Natural killer cell treated with Interleukin-12 subunit alpha and Interleukin-12 subunit beta and Interleukin-15 and Interleukin-18, amount 100 ng/mL, for 72 hours (primary cell): ENCODE data around the gene MISP. TPM values are rescaled to one million over a fixed set of nuclear protein-coding genes. Genes with fewer than 3 reads are reported as not detected.
"Not testable (repeated sequence)": the region's sequence is repeated elsewhere in the genome, so short reads cannot be mapped to it uniquely, and the experiment has no call there.

Source experiments
- ATAC-seq, 2 donors: fragments of 150-1000 bp; cut with Tn5 transposase in 1 of 2; sonication (Bioruptor Pico), chemical (Tn5 transposase) in 1 of 2; 2 replicates each; pipeline ENCODE4 v1.10.0; 2021
- DNase-seq: peaks from one replicate; pipeline ENCODE4 v3.0.0; 2022; ENCODE audit warnings: low spot score
- H3K27ac Mint-ChIP-seq, 2 donors: 1 replicate in 1 of 2; 2 replicates in 1 of 2; pipeline ENCODE4 v1.8.0; 2022; ENCODE audit warnings: mixed read lengths in 2 of 2, mild to moderate bottlenecking in 1 of 2, moderate library complexity in 1 of 2
- H3K27me3 Mint-ChIP-seq, 2 donors: 1 replicate in 1 of 2; 2 replicates in 1 of 2; pipeline ENCODE4 v1.8.0; 2022; ENCODE audit warnings: mixed read lengths in 2 of 2
- H3K36me3 Mint-ChIP-seq: one replicate; pipeline ENCODE4 v1.8.0; 2022; ENCODE audit warnings: mixed read lengths
- H3K4me1 Mint-ChIP-seq, 2 donors: 1 replicate in 1 of 2; 2 replicates in 1 of 2; pipeline ENCODE4 v1.8.0; 2022; ENCODE audit warnings: low read depth in 2 of 2, mixed read lengths in 2 of 2, mild to moderate bottlenecking in 1 of 2
- H3K4me3 Mint-ChIP-seq: one replicate; pipeline ENCODE4 v1.8.0; 2022; ENCODE audit warnings: mixed read lengths
- H3K9me3 Mint-ChIP-seq: 2 replicates; pipeline ENCODE4 v1.8.0; 2022; ENCODE audit warnings: mixed read lengths
- total RNA-seq, 2 donors: library from RNA; stranded (reverse); gene quantifications; one replicate each; pipeline ENCODE4 v1.2.3, GENCODE V29; 2022

The MISP gene, protein sequence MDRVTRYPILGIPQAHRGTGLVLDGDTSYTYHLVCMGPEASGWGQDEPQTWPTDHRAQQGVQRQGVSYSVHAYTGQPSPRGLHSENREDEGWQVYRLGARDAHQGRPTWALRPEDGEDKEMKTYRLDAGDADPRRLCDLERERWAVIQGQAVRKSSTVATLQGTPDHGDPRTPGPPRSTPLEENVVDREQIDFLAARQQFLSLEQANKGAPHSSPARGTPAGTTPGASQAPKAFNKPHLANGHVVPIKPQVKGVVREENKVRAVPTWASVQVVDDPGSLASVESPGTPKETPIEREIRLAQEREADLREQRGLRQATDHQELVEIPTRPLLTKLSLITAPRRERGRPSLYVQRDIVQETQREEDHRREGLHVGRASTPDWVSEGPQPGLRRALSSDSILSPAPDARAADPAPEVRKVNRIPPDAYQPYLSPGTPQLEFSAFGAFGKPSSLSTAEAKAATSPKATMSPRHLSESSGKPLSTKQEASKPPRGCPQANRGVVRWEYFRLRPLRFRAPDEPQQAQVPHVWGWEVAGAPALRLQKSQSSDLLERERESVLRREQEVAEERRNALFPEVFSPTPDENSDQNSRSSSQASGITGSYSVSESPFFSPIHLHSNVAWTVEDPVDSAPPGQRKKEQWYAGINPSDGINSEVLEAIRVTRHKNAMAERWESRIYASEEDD
- total RNA-seq, result not detected

DNA sequence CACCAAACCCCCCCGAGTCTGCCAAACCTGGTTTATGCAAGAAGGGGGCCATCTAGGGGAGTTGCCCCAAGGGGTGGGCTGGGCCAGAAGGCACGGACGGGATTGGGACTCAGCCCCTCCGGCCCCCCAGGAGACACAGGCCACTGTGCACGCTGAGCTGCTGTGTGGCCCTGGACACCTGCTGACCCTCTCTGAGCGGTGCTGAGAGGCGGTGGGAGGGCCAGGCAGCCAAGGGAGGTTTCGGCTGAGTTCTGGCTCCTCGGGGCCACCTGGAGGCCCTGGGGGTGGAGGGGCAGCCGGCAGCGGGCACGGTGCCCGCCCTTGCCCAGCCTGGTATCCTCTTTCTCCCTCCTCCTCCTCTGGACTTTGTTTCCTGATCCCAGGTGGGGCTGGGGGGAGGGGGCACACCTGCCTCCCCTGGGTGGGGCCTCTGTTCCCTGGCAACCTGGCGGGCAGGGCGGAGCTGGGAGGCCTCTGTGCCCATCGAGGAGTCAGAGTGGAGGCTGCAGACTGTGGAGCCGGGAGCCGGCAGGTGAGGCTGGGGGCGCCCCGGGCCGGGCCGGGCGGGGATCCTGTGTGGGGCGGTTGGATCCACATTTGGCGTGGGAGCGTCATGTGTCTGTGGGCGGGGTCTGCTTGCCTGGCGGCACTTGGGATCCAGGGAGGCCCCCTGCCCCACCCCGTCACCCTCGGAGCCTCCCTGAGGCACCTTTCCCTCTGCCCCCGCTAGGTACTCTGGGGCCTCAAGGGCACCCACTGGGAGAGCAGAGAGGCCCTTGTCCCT, at the start of gene MISP:
Gene MISP (plus strand): TSS at position 473 of the 784 bp plus-strand sequence. CDS start 5,835 bp downstream, outside the sequence.
- H3K9me3 Mint-ChIP-seq, result no peaks in the 10 kb centered on the region
- H3K4me3 Mint-ChIP-seq, result no peak within 1 kb of the TSS
- peaks cover 0 to 2% of the 10 kb centered on the region in 2 donors for H3K27me3 Mint-ChIP-seq

DNA sequence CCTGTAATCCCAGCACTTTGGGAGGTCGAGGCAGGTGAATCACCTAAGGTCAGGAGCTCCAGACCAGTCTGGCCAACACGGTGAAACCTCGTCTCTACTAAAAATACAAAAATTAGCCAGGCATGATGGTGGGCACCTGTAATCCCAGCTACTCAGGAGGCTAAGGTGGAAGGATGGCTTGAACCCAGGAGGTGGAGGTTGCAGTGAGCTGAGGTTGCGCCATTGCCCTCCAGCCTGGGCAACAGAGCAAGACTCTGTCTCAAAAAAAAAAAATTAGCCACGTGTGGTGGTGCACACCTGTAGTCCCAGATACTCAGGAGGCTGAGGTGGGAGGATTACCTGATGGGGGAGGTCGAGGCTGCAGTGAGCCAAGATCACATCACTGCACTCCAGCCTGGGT, 48.1 kb upstream of the MISP start:
- peak overlapping the region; percentile 20 for H3K4me3 Mint-ChIP-seq
- not testable (repeated sequence) for H3K27me3 Mint-ChIP-seq

More for the DNA sequence above, at the start of gene MISP:
- Mint-ChIP-seq H3K4me1 (no peaks in the 10 kb centered on the region), H3K36me3 (no peaks in the 10 kb centered on the region), H3K27ac (no peak within 1 kb of the TSS)
- DNase-seq, result no peak
- no peak for ATAC-seq

DNA sequence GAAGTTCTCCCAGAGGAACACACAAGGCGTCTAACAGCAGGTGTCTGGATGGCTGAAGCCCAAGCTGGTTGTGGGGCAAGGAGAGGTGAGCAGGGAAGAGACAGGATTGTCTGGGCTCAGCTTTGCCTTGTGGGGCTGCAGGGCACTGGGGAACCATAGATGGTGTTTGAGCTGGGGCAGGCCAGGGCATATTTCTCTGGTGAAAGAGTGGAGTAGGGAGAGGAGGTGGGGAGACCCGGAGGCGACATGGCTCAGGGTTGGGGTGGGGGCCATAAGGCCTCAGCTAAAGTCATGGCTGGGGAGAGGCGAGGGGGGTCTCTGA, 47.6 kb upstream of the MISP start:
- Mint-ChIP-seq H3K36me3 (no peaks in the 10 kb centered on the region), H3K9me3 (no peaks in the 10 kb centered on the region), H3K4me1 (peaks cover 7% of the 10 kb centered on the region in 2 donors)

More for the DNA sequence above, 48.1 kb upstream of the MISP start:
- not testable (repeated sequence) for H3K27ac Mint-ChIP-seq, H3K4me1 Mint-ChIP-seq, ATAC-seq, H3K36me3 Mint-ChIP-seq, H3K9me3 Mint-ChIP-seq, DNase-seq

DNA sequence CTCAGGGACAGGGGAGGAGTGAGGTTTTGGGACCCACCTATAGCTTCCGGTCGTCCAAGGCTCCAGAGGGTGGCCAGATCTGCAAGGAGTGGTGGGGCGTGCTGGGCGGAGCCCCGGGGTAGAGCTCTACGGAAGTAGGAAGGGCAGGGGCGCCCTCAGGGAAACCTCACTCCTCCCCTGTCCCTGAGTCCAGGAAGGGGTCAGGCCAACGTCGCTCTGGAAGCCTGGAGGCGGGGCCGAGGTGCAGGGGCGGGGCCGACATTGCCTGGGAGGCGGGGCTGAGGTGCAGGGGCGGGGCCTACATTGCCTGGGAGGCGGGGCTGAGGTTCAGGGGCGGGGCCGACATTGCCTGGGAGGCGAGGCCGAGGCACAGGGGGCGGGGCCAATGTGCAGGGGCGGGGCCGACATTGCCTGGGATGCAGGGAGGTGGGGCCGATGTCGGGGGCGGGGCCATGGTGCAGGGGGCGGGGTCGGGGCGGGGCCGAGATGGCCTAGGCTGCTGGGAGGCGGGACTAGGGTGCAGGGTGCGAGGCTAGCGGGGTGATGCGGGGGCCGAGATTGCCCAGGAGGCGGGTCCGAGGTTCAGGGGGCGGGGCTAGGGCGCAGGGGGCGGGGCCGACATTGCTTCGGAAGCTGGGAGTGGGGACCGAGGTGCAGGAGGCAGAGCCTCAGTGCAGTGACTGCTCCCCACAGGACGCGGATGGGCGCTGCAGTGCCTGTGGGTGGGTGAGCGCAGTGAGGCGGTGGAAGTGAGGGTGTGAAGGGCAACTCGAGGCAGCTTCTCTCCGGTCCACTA, 47.1 kb upstream of the MISP start:
- H3K27ac Mint-ChIP-seq, result no peak overlapping the region
- H3K36me3 Mint-ChIP-seq, result no peaks in the 10 kb centered on the region
- ATAC-seq (peak; percentile 84 to 89), DNase-seq (no peak)
- H3K4me3 Mint-ChIP-seq, result no peak overlapping the region
- peaks cover 7% of the 10 kb centered on the region in 2 donors for H3K4me1 Mint-ChIP-seq
- H3K9me3 Mint-ChIP-seq, result no peaks in the 10 kb centered on the region
- peaks cover 3 to 8% of the 10 kb centered on the region in 2 donors for H3K27me3 Mint-ChIP-seq

More for the DNA sequence above, 47.6 kb upstream of the MISP start:
- ATAC-seq (no peak), DNase-seq (no peak)
- H3K27me3 Mint-ChIP-seq, result peaks cover 3 to 8% of the 10 kb centered on the region in 2 donors
- H3K27ac Mint-ChIP-seq, result no peak overlapping the region
- peak overlapping the region; percentile 20 for H3K4me3 Mint-ChIP-seq

DNA sequence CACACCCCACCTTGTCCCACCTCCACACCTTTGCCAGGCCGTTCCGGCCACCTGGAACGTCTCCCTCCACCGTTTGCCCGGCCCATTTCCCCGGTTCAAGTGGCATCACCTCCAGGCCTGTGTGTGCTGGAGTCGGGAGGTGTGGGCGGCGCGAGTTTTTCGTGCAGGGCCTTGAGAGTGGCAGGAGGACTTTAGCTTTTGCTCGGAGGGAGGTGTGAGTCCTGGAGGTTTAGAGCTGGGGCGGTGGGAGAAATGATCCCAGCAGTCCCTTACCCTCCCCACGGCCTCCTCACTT, 46.5 kb upstream of the MISP start:
- ATAC-seq, result no peak
- H3K36me3 Mint-ChIP-seq, result no peaks in the 10 kb centered on the region
- no peak overlapping the region for H3K27ac Mint-ChIP-seq

DNA sequence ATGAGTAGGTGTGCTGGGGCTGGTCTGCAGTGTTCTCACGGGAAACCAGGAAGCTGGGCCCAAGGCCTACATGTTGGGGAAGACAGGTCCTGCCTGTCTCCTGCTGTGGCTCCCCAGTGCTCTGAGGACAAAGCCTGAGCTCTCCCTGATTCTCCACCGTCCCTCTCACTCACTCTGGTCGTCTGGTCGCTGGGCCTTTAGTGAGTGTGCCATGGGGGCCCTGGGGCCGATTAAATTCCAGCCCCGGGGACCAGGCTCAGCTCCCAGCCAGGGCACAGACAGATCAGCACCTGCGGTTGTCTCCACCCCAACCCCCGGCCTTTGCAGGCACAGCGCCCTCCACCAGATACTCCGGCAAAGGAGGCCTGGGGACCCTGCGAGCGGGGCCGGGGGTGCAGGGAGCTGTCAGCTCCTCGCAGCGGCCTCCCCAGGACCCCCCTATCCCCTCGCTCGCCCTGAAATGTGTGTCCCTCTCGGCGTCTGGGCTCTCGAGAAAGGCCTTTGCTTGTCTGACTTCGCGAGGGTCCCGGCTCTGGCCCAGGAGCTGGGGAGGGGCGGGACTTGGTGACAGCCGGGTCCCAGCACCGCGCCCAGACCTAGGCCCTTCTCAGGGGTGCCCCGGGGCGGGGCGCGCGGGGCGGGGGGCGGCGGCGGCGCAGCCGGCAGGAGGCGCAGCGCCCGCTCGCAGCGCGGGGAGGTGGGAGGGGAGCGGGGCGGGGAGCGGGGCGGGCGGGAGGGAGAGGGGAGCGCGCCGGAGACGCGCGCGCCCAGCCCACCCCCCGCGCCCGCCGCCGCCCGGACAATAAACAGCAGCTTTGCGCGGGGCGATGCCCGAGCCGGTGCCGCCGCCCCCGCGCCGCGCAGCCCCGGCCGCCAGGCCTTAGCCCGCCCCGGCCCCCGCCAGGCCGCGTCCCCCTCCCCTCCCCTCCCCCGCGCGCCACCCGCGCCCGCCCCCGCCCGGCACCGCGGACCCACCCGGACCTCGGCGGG, 42.5 kb upstream of the MISP start, which contains the start of gene PALM:
Gene PALM (plus strand): TSS at position 782 of the 990 bp plus-strand sequence. CDS start 212 bp downstream, outside the sequence.
- DNase-seq (no peak), ATAC-seq (no peak)
- peaks cover 3 to 8% of the 10 kb centered on the region in 2 donors for H3K27me3 Mint-ChIP-seq
- H3K27ac Mint-ChIP-seq, result no peak within 1 kb of the TSS
- H3K36me3 Mint-ChIP-seq, result no peaks in the 10 kb centered on the region
- H3K4me1 Mint-ChIP-seq, result peaks cover 0 to 2% of the 10 kb centered on the region in 2 donors
- no peaks in the 10 kb centered on the region for H3K9me3 Mint-ChIP-seq
- no peak within 1 kb of the TSS for H3K4me3 Mint-ChIP-seq

More for the DNA sequence above, 46.5 kb upstream of the MISP start:
- DNase-seq, result no peak
- Mint-ChIP-seq H3K9me3 (no peaks in the 10 kb centered on the region), H3K27me3 (peaks cover 3 to 8% of the 10 kb centered on the region in 2 donors), H3K4me1 (peaks cover 7% of the 10 kb centered on the region in 2 donors), H3K4me3 (no peak overlapping the region)

DNA sequence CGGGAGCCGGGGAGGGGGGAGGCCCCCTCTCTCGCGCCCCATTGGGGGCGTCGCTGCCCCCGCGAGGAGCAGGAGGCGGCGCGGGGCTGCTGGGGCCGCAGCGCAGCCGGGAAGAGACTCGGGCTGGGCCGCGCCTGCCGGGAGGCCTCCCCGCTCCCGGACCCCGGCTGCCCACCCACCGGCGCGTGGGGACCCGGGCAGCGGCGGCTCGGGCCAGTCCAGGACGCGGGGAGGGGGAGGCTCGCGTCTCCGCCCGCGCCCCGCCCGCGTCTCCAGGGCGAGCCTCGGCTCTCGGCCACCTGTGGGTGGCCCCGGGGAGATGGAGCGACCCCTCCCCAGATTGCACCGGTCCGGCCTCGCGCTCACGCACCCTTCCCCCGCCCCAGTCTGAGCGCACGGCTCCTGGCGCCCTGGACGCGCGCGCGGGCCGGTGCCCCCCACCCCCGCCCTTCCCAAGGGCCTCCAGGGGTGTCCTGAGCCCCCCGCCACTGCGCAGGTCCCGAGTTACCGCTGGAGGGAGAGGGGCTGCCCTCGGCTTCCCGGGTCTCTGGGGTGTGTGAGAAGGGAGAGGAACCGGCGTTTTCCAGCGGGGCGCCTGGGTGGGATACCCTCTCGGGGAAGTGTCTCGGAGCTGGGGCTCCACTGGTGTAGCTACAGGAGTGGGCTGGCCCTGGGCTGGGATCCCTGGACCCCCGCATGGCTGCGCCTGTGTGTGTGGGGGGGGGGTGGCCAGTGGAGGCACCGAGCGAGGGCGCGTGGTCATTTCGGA, 41.5 kb upstream of the MISP start:
- H3K36me3 Mint-ChIP-seq, result no peaks in the 10 kb centered on the region

DNA sequence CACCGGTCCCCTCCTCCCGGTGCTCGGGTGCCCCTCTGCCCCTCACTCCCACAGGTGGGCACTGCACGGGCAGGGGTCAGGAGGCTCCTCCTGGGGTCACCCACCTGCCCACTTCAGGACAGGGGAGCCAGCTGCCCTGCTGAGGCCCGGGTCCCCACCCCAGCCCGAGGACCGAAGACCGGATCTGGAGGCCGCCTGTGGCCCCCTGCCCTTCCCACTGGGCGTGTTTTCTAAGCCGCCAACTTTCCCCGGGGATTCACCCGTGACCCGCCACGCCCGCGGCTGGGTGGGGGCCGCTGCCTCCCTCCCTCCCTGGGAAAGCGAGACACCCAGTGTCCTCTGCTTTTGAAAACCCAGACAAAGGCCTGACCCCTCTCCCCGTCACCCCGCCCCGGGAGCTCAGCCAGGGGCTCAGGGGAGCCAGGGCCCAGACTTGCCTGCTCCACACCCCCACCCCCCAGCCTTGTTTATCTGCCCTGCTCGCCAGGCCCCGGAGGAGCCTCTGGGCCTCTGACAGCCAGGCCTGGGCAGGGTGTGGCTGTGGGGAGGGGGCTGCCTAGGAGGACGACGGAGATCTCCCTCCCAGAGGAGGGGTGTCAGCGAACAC, 40.8 kb upstream of the MISP start:
- Mint-ChIP-seq H3K27me3 (peaks cover 3 to 8% of the 10 kb centered on the region in 2 donors), H3K4me1 (no peaks in the 10 kb centered on the region), H3K9me3 (no peaks in the 10 kb centered on the region), H3K36me3 (no peaks in the 10 kb centered on the region), H3K4me3 (no peak overlapping the region), H3K27ac (no peak overlapping the region)
- no peak for DNase-seq
- ATAC-seq, result no peak

More for the DNA sequence above, 41.5 kb upstream of the MISP start:
- Mint-ChIP-seq H3K4me1 (no peaks in the 10 kb centered on the region), H3K4me3 (no peak overlapping the region), H3K27ac (no peak overlapping the region), H3K9me3 (no peaks in the 10 kb centered on the region), H3K27me3 (peaks cover 3 to 8% of the 10 kb centered on the region in 2 donors)
- ATAC-seq (peak in 1 of 2 donors; percentile 22), DNase-seq (no peak)

DNA sequence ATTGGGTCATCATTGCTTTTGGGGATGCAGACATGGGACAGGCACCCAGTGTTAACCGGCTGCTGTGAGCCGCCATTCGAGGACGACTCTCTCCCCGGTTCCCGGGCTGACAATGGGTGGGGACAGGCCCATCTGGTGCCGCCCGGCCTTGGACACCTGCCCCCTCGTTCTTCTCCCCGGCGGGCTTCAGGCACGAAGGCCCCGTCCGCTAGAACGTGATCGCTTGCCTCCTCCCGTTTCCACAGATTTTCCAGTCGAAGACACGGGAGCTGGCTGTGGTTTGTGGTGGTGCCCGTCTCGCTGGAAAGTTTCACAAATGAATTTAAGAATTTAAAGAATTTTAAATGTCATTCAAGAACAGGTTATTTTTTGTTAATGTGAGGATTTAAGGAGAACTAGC, 40.1 kb upstream of the MISP start:
- peaks cover 6 to 14% of the 10 kb centered on the region in 2 donors for H3K27me3 Mint-ChIP-seq
- ATAC-seq (no peak), DNase-seq (no peak)
- no peaks in the 10 kb centered on the region for H3K9me3 Mint-ChIP-seq
- no peak overlapping the region for H3K4me3 Mint-ChIP-seq
- no peaks in the 10 kb centered on the region for H3K36me3 Mint-ChIP-seq
- H3K27ac Mint-ChIP-seq, result no peak overlapping the region
- no peaks in the 10 kb centered on the region for H3K4me1 Mint-ChIP-seq

DNA sequence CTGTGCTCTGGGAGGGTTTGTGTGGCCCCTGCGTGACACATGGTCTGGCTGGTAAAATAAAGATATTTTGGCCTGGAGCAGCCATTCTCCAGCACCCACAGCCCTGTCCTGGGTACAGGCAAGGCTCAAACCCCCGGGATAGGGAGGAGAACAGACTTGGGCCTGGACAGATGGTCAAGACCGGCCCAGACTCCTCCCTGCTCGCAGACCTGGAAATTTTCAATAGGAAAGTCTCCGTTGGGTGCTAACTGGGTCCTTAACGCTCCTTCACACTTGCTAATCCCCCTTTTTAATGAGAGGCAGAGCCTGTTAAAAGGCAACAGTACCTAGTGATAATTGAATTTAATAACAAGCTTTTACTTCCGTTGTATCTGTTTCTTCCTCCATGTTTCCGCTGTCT, 39.7 kb upstream of the MISP start:
- H3K9me3 Mint-ChIP-seq, result no peaks in the 10 kb centered on the region
- H3K36me3 Mint-ChIP-seq, result no peaks in the 10 kb centered on the region
- peaks cover 6 to 14% of the 10 kb centered on the region in 2 donors for H3K27me3 Mint-ChIP-seq
- DNase-seq (no peak), ATAC-seq (no peak)
- no peak overlapping the region for H3K4me3 Mint-ChIP-seq
- H3K27ac Mint-ChIP-seq, result no peak overlapping the region
- no peaks in the 10 kb centered on the region for H3K4me1 Mint-ChIP-seq

DNA sequence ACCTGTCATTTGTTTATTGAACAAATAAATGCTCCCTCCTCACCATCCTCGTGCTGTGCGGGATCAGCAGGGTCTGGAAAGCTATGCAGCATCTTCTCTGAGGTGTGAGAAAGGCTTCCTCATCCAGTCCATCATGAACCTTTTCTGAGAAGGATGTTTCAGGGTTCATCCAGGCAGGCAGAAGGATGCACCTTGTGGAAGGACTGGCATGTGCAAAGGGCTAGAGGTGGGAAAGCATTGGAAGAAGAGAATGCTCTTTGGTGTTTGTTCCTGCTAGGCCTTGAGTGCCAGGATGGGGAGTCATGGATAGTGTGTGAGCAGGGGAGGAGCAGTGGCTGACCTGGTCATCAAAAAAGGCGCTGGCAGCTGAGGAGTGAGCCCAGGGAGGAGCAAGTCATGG, 35.6 kb upstream of the MISP start:
- Mint-ChIP-seq H3K27me3 (peaks cover 7 to 12% of the 10 kb centered on the region in 2 donors), H3K4me1 (no peaks in the 10 kb centered on the region), H3K36me3 (no peaks in the 10 kb centered on the region), H3K27ac (no peak overlapping the region), H3K9me3 (no peaks in the 10 kb centered on the region), H3K4me3 (no peak overlapping the region)
- ATAC-seq, result no peak
- no peak for DNase-seq
